Measurements from ENCODE around the gene MAB21L3.

DNA sequence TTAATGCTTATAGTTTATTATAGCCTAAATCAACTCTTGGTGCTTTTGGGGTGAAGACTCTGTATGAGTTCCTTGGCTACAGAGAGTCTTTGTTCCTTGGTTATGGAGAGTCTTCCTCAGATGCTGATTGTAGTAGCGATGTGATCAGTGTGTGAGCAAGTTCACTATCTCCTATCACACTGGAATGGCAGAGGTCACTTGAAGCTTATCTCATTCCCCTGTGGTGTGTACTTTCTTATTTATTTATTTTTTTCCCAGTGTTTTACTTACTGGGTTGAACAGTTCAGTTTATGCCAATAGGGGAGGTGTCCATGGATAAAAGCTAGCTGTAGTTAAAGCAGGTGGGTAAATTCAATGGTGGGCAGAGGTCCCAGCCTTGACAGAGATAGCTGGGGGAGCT is 20.1 kb upstream of the MAB21L3 start:
- TF ChIP-seq, protein P1, sequence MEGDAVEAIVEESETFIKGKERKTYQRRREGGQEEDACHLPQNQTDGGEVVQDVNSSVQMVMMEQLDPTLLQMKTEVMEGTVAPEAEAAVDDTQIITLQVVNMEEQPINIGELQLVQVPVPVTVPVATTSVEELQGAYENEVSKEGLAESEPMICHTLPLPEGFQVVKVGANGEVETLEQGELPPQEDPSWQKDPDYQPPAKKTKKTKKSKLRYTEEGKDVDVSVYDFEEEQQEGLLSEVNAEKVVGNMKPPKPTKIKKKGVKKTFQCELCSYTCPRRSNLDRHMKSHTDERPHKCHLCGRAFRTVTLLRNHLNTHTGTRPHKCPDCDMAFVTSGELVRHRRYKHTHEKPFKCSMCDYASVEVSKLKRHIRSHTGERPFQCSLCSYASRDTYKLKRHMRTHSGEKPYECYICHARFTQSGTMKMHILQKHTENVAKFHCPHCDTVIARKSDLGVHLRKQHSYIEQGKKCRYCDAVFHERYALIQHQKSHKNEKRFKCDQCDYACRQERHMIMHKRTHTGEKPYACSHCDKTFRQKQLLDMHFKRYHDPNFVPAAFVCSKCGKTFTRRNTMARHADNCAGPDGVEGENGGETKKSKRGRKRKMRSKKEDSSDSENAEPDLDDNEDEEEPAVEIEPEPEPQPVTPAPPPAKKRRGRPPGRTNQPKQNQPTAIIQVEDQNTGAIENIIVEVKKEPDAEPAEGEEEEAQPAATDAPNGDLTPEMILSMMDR (IDR thresholded peaks at IDR 0.05): no peak
- no peak for TF ChIP-seq POLR2A (IDR thresholded peaks at IDR 0.05)

Measured in adrenal gland (tissue), 5 donors.